ENCODE measurements around the gene AP1M1.
"Not testable (repeated sequence)": the region's sequence is repeated elsewhere in the genome, so short reads cannot be mapped to it uniquely, and the experiment has no call there.

AP1M1 gene

GRCh38 chr19:16170134-16170533 is 27.6 kb upstream of the AP1M1 start:
- Histone ChIP-seq H3K4me2 (ENCODE audit: low read depth, low read length, poor library complexity, severe bottlenecking) (no peak overlapping the region), H3K27me3 (ENCODE audit: low read length) (no peaks in the 10 kb centered on the region), H3K79me2 (ENCODE audit: insufficient read depth, low read length) (no peaks in the 10 kb centered on the region), H3K4me3 (ENCODE audit: insufficient read depth, low read length, poor library complexity, severe bottlenecking) (no peak overlapping the region), H2AFZ (ENCODE audit: low read depth, low read length, severe bottlenecking) (no peak overlapping the region), H4K20me1 (ENCODE audit: low read depth, low read length) (no peaks in the 10 kb centered on the region), H3K27ac (ENCODE audit: low read depth, low read length) (no peak overlapping the region), H3F3A (ENCODE audit: insufficient read depth) (no peaks in the 10 kb centered on the region), H3K9me2 (replicated peaks; ENCODE audit: insufficient read depth, low read length) (no peaks in the 10 kb centered on the region), H3K9me3 (ENCODE audit: insufficient read depth, low read length) (no peaks in the 10 kb centered on the region), H3K9ac (ENCODE audit: low read length) (no peak overlapping the region), H3K36me3 (ENCODE audit: low read length) (no peaks in the 10 kb centered on the region)
- no peak for TF ChIP-seq EZH2phosphoT487 (conservative IDR thresholded peaks at IDR 0.05; ENCODE audit: low read length)
- TF ChIP-seq, protein P1, sequence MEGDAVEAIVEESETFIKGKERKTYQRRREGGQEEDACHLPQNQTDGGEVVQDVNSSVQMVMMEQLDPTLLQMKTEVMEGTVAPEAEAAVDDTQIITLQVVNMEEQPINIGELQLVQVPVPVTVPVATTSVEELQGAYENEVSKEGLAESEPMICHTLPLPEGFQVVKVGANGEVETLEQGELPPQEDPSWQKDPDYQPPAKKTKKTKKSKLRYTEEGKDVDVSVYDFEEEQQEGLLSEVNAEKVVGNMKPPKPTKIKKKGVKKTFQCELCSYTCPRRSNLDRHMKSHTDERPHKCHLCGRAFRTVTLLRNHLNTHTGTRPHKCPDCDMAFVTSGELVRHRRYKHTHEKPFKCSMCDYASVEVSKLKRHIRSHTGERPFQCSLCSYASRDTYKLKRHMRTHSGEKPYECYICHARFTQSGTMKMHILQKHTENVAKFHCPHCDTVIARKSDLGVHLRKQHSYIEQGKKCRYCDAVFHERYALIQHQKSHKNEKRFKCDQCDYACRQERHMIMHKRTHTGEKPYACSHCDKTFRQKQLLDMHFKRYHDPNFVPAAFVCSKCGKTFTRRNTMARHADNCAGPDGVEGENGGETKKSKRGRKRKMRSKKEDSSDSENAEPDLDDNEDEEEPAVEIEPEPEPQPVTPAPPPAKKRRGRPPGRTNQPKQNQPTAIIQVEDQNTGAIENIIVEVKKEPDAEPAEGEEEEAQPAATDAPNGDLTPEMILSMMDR (IDR thresholded peaks at IDR 0.05; ENCODE audit: insufficient read depth, low read length, poor library complexity, severe bottlenecking): no peak

- H2AFZ ChIP-seq (ENCODE audit: low read depth, low read length, severe bottlenecking): no peak overlapping the region
- no peaks in the 10 kb centered on the region for H3K9me2 ChIP-seq (replicated peaks; ENCODE audit: insufficient read depth, low read length)
- H3K4me3 ChIP-seq (ENCODE audit: insufficient read depth, low read length, poor library complexity, severe bottlenecking): no peak overlapping the region
- TF ChIP-seq, protein P1 (IDR thresholded peaks at IDR 0.05; ENCODE audit: insufficient read depth, low read length, poor library complexity, severe bottlenecking): no peak
- no peak for TF ChIP-seq EZH2phosphoT487 (conservative IDR thresholded peaks at IDR 0.05; ENCODE audit: low read length)
- H3K36me3 ChIP-seq (ENCODE audit: low read length): no peaks in the 10 kb centered on the region
- H3K4me2 ChIP-seq (ENCODE audit: low read depth, low read length, poor library complexity, severe bottlenecking): no peak overlapping the region
- H3F3A ChIP-seq (ENCODE audit: insufficient read depth): peaks cover 3% of the 10 kb centered on the region; the same call in 1 of the 2 replicates
- H3K27me3 ChIP-seq (ENCODE audit: low read length): no peaks in the 10 kb centered on the region
- H3K9me3 ChIP-seq (ENCODE audit: insufficient read depth, low read length): no peaks in the 10 kb centered on the region
- no peak overlapping the region for H3K27ac ChIP-seq (ENCODE audit: low read depth, low read length)
- no peak overlapping the region for H3K9ac ChIP-seq (ENCODE audit: low read length)
- no peaks in the 10 kb centered on the region for H4K20me1 ChIP-seq (ENCODE audit: low read depth, low read length)
- no peaks in the 10 kb centered on the region for H3K79me2 ChIP-seq (ENCODE audit: insufficient read depth, low read length)
Observed at GRCh38 chr19:16175954-16176353, 21.8 kb upstream of the AP1M1 start.

DNA sequence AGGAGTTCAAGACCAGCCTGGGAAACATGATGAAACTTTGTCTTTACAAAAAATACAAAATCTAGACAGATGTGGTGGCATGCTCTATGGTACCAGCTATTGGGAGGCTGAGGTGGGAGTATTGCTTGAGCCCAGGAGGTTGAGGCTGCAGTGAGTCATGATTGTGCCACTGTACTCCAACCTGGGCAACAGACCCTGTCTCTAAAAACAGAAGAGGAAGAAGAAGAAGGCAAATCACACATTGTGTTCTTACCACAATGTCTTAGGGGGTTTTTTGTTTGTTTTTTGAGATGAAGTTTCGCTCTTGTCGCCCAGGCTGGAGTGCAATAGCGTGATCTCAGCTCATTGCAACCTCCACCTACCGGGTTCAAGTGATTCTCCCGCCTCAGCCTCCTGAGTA is 18.8 kb upstream of the AP1M1 start:
- not testable (repeated sequence) for H3K27me3 ChIP-seq (ENCODE audit: low read length); H3K27ac ChIP-seq (ENCODE audit: low read depth, low read length); H4K20me1 ChIP-seq (ENCODE audit: low read depth, low read length)

DNA sequence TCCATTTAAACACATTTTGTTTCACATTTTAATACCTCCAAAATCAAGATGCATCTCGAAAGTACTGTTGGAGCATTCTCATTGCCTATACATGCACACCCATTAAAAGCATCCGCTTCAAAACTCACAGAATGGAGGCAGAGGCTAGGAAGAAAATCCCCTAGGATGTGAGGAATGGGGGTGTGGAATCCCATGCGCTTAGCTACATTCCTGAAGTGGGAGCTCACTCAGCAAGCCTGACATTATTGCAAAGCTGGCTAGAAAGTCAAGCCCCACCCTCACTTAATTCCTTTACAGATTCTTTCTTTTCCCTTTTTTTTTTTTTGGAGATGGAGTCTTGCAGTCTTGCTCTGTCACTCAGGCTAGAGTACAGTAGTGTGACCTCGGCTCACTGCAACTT is 17.1 kb upstream of the AP1M1 start:
- no peak for TF ChIP-seq EZH2phosphoT487 (conservative IDR thresholded peaks at IDR 0.05; ENCODE audit: low read length)
- TF ChIP-seq, protein P1 (IDR thresholded peaks at IDR 0.05; ENCODE audit: insufficient read depth, low read length, poor library complexity, severe bottlenecking): no peak
- H3K9me2 ChIP-seq (replicated peaks; ENCODE audit: insufficient read depth, low read length): no peaks in the 10 kb centered on the region
- H3K27ac ChIP-seq (ENCODE audit: low read depth, low read length): no peak overlapping the region
- H3K9ac ChIP-seq (ENCODE audit: low read length): no peak overlapping the region
- H3F3A ChIP-seq (ENCODE audit: insufficient read depth): peaks cover 16% of the 10 kb centered on the region; the same call in 1 of the 2 replicates
- H2AFZ ChIP-seq (ENCODE audit: low read depth, low read length, severe bottlenecking): no peak overlapping the region
- H3K4me2 ChIP-seq (ENCODE audit: low read depth, low read length, poor library complexity, severe bottlenecking): no peak overlapping the region
- no peaks in the 10 kb centered on the region for H3K9me3 ChIP-seq (ENCODE audit: insufficient read depth, low read length)
- H3K27me3 ChIP-seq (ENCODE audit: low read length): no peaks in the 10 kb centered on the region
- no peaks in the 10 kb centered on the region for H4K20me1 ChIP-seq (ENCODE audit: low read depth, low read length)
- H3K79me2 ChIP-seq (ENCODE audit: insufficient read depth, low read length): peaks cover 4% of the 10 kb centered on the region
- H3K36me3 ChIP-seq (ENCODE audit: low read length): no peaks in the 10 kb centered on the region
- no peak overlapping the region for H3K4me3 ChIP-seq (ENCODE audit: insufficient read depth, low read length, poor library complexity, severe bottlenecking)

More for the DNA sequence above, 18.8 kb upstream of the AP1M1 start:
- not testable (repeated sequence) for H3K9me3 ChIP-seq (ENCODE audit: insufficient read depth, low read length); H3K4me2 ChIP-seq (ENCODE audit: low read depth, low read length, poor library complexity, severe bottlenecking); H3K79me2 ChIP-seq (ENCODE audit: insufficient read depth, low read length); H3K4me3 ChIP-seq (ENCODE audit: insufficient read depth, low read length, poor library complexity, severe bottlenecking); H3K9me2 ChIP-seq (replicated peaks; ENCODE audit: insufficient read depth, low read length); H2AFZ ChIP-seq (ENCODE audit: low read depth, low read length, severe bottlenecking); H3K9ac ChIP-seq (ENCODE audit: low read length); H3K36me3 ChIP-seq (ENCODE audit: low read length)
- H3F3A ChIP-seq (ENCODE audit: insufficient read depth): peaks cover 15% of the 10 kb centered on the region; the same call in 1 of the 2 replicates

Measured in SU-DHL-6 (cell line).